Measurements from ENCODE around the gene WBP2. TPM values are rescaled to one million over a fixed set of nuclear protein-coding genes. Genes with fewer than 3 reads are reported as not detected.

The WBP2 gene
- total and polyA plus RNA-seq, 2 of the 13 experiments (the other 11 are each of a cell fraction or from before 2014, with no cell fraction given) = 29.2 to 29.5 TPM

DNA sequence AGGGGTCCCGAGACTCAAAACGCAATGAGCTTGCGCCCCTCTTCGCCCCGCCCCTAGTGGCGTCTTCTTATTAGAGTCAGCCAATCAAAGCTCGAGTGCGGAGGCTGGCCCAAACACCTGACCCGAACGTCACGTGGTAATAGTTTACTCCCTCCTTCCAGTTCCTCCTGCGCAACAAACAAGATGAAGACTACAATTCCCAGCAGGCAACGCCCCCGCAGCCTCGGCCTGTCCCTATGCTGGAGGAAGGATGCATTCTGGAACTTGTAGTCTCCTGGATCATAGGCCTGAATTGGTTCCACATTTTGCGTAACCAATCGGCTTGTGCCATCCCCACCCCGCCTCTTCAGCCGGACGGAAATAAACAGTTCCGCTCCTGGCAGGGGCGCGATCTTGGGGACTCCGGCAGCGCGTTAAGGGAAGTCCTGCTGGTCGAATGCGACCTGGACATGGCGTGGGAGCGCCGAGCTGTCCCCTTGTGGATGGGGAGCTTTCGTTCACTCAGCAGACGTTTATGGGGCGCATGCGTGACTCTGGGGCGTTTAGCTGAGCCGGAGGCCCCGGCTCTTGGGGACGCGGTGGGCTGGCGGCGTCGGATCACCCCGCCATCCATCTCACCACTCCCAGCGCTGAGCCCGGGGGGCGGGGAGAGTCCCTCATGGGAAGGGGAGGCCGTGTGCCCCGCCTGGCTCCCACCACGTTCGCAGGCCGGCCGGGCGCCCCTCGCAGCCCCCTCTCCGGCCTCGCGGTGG lies at the start of gene WBP2 (continued):
- TF ChIP-seq, protein P1, sequence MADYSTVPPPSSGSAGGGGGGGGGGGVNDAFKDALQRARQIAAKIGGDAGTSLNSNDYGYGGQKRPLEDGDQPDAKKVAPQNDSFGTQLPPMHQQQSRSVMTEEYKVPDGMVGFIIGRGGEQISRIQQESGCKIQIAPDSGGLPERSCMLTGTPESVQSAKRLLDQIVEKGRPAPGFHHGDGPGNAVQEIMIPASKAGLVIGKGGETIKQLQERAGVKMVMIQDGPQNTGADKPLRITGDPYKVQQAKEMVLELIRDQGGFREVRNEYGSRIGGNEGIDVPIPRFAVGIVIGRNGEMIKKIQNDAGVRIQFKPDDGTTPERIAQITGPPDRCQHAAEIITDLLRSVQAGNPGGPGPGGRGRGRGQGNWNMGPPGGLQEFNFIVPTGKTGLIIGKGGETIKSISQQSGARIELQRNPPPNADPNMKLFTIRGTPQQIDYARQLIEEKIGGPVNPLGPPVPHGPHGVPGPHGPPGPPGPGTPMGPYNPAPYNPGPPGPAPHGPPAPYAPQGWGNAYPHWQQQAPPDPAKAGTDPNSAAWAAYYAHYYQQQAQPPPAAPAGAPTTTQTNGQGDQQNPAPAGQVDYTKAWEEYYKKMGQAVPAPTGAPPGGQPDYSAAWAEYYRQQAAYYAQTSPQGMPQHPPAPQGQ (CRISPR knock-in tag; IDR thresholded peaks at IDR 0.05; ENCODE audit: borderline replicate concordance) = peak; percentile 84; the same call in 1 of the 2 replicates
- TF ChIP-seq ZSCAN29 (CRISPR knock-in tag; conservative IDR thresholded peaks at IDR 0.05) (peak; percentile 85; the same call in 1 of the 2 replicates), KDM1A (CRISPR knock-in tag; IDR thresholded peaks at IDR 0.05) (no peak), ZC3H13 (CRISPR knock-in tag; IDR thresholded peaks at IDR 0.05) (no peak), PITX1 (CRISPR knock-in tag; IDR thresholded peaks at IDR 0.05) (no peak; the same call in 1 of the 2 replicates), ZMYM4 (CRISPR knock-in tag; IDR thresholded peaks at IDR 0.05) (peak; percentile 91), ZNF234 (CRISPR knock-in tag; conservative IDR thresholded peaks at IDR 0.05) (0 out of 2 replicates have a peak, but pooled peaks have one; percentile 85), GTF3A (CRISPR knock-in tag; conservative IDR thresholded peaks at IDR 0.05) (no peak), CCDC6 (CRISPR knock-in tag; IDR thresholded peaks at IDR 0.05) (no peak), ZNF562 (CRISPR knock-in tag; IDR thresholded peaks at IDR 0.05; ENCODE audit: borderline replicate concordance) (no peak), ZNF251 (CRISPR knock-in tag; IDR thresholded peaks at IDR 0.05) (no peak), TARDBP (CRISPR knock-in tag; IDR thresholded peaks at IDR 0.05) (peak; percentile 76), ATM (IDR thresholded peaks at IDR 0.05; ENCODE audit: borderline replicate concordance) (no peak), ZBTB3 (CRISPR knock-in tag; IDR thresholded peaks at IDR 0.05; ENCODE audit: borderline replicate concordance, low read depth) (no peak), GTF2F1 (IDR thresholded peaks at IDR 0.05; ENCODE audit: low read length) (no peak; the same call in 1 of the 2 replicates), POLR2AphosphoS5 (IDR thresholded peaks at IDR 0.05; ENCODE audit: low read depth, low read length) (peak; percentile 94), ZFP82 (CRISPR knock-in tag; IDR thresholded peaks at IDR 0.05; ENCODE audit: borderline replicate concordance) (peak; percentile 78; the same call in 1 of the 2 replicates)
- TF ChIP-seq, protein P2, sequence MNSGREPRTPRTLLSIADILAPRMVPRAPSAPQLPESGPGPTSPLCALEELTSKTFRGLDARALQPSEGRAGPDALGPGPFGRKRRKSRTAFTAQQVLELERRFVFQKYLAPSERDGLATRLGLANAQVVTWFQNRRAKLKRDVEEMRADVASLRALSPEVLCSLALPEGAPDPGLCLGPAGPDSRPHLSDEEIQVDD (CRISPR knock-in tag; IDR thresholded peaks at IDR 0.05; ENCODE audit: borderline replicate concordance) = no peak
- TF ChIP-seq, protein P3, sequence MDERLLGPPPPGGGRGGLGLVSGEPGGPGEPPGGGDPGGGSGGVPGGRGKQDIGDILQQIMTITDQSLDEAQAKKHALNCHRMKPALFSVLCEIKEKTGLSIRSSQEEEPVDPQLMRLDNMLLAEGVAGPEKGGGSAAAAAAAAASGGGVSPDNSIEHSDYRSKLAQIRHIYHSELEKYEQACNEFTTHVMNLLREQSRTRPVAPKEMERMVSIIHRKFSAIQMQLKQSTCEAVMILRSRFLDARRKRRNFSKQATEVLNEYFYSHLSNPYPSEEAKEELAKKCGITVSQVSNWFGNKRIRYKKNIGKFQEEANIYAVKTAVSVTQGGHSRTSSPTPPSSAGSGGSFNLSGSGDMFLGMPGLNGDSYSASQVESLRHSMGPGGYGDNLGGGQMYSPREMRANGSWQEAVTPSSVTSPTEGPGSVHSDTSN (CRISPR knock-in tag; IDR thresholded peaks at IDR 0.05) = no peak
- TF ChIP-seq, protein P4, sequence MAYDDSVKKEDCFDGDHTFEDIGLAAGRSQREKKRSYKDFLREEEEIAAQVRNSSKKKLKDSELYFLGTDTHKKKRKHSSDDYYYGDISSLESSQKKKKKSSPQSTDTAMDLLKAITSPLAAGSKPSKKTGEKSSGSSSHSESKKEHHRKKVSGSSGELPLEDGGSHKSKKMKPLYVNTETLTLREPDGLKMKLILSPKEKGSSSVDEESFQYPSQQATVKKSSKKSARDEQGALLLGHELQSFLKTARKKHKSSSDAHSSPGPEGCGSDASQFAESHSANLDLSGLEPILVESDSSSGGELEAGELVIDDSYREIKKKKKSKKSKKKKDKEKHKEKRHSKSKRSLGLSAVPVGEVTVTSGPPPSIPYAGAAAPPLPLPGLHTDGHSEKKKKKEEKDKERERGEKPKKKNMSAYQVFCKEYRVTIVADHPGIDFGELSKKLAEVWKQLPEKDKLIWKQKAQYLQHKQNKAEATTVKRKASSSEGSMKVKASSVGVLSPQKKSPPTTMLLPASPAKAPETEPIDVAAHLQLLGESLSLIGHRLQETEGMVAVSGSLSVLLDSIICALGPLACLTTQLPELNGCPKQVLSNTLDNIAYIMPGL (CRISPR knock-in tag; IDR thresholded peaks at IDR 0.05; ENCODE audit: borderline replicate concordance in 1 of 2, low read depth in 1 of 2) = peak; percentile 86 to 92; a peak in 3 of 4 replicates
- TF ChIP-seq, protein P5, sequence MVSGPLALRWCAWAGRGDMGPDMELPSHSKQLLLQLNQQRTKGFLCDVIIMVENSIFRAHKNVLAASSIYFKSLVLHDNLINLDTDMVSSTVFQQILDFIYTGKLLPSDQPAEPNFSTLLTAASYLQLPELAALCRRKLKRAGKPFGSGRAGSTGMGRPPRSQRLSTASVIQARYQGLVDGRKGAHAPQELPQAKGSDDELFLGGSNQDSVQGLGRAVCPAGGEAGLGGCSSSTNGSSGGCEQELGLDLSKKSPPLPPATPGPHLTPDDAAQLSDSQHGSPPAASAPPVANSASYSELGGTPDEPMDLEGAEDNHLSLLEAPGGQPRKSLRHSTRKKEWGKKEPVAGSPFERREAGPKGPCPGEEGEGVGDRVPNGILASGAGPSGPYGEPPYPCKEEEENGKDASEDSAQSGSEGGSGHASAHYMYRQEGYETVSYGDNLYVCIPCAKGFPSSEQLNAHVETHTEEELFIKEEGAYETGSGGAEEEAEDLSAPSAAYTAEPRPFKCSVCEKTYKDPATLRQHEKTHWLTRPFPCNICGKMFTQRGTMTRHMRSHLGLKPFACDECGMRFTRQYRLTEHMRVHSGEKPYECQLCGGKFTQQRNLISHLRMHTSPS (CRISPR knock-in tag; IDR thresholded peaks at IDR 0.05; ENCODE audit: low read depth) = no peak
- TF ChIP-seq, protein P6, sequence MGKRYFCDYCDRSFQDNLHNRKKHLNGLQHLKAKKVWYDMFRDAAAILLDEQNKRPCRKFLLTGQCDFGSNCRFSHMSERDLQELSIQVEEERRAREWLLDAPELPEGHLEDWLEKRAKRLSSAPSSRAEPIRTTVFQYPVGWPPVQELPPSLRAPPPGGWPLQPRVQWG (CRISPR knock-in tag; IDR thresholded peaks at IDR 0.05; ENCODE audit: borderline replicate concordance, low read depth) = no peak

Data from HepG2 (cell line).